Memory B cell (primary cell): Measurements from ENCODE around the gene GNG3.

ENCODE experiments used
- ATAC-seq: fragments of 150-1000 bp; cut with Tn5 transposase; 2 replicates; pipeline ENCODE4 v1.10.0; 2021; ENCODE audit warnings: low read depth, mild to moderate bottlenecking, moderate library complexity
- DNase-seq, 2 donors: peaks; one replicate each; pipeline ENCODE4 v3.0.0; 2022; ENCODE audit warnings: low spot score in 2 of 2
- H3K27ac Mint-ChIP-seq: one replicate; pipeline ENCODE4 v1.8.0; 2022; ENCODE audit warnings: mild to moderate bottlenecking, moderate library complexity, mixed read lengths
- H3K27me3 Mint-ChIP-seq: one replicate; pipeline ENCODE4 v1.8.0; 2022; ENCODE audit warnings: mixed read lengths
- H3K36me3 Mint-ChIP-seq: one replicate; pipeline ENCODE4 v1.8.0; 2022; ENCODE audit warnings: mild to moderate bottlenecking, mixed read lengths
- H3K4me1 Mint-ChIP-seq: one replicate; pipeline ENCODE4 v1.8.0; 2022; ENCODE audit warnings: mixed read lengths
- H3K4me3 Mint-ChIP-seq: one replicate; pipeline ENCODE4 v1.8.0; 2022; ENCODE audit warnings: mild to moderate bottlenecking, moderate library complexity, mixed read lengths
- H3K9me3 Mint-ChIP-seq: one replicate; pipeline ENCODE4 v1.8.0; 2022; ENCODE audit warnings: mixed read lengths

Gene GNG3

DNA sequence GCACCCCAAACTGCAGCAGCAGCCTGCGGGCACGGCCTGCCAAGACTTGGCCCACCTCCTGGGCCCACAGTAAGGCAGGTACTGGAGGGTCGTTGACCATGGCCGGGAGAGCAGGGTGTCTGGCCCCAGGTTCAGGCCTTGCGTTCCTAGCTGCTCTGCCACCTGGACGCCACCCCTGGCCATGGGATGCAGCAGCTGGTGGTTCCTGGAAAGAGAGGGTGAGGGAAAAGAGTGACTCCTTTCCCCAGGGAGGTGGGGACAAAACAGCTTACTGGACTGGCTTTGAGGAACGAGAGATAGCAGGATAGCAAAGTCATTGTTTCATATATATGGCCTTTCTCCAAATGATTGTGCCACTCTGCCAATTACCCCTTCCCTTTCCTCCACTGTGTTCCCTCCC lies 2.1 kb upstream of the GNG3 start:
- DNase-seq (no peak), ATAC-seq (no peak)
- Mint-ChIP-seq H3K36me3 (no peaks in the 10 kb centered on the region), H3K4me1 (peaks cover 31% of the 10 kb centered on the region), H3K9me3 (no peaks in the 10 kb centered on the region), H3K4me3 (peak overlapping the region; percentile 96), H3K27me3 (no peaks in the 10 kb centered on the region), H3K27ac (peak overlapping the region; percentile 95)

DNA sequence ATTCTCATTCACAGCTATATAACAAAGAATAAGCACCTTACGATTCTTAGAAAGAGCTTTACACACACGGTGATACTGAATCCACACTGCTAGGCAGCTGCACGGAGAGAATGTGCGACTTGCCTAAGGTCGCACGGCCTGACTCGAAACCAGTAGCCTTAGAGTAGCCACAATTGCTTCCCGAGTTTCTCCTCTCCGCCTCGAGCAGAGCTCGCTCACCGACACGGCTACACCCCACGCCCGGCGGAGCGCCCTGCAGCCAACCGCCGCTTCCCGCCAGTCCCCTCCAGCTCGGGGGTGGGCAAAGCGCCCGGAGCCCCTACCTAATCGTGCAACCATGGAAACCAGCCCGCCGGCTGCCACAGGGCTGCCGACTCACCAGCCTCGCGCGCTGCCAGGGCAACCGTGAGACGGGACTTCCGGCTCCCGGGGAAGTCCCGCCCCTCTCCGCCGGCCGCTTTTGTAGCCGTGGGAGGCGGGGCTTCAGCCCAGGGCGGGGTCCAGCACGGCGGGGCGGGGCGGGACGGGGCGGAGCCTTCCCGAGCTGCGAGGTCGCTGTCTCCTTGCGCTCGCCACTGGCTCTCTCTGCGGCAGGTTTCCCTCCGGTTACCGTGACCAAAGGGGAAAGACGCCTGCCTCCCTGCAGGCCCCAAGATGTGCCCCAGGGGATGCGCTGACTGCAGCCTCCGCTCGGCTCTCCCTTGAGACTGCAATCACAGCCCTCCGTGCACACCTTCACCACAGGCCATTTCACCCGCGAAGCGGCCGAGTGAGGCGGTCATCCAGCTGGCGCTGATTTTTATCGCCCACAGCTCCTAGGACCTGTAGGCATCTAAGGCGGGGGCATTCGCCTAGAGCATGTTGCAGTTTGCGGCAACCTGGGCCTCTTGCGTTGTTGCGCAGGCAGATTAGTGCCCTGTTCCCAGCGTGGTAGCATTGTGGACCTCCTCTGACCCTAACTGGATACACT lies 1.3 kb upstream of the GNG3 start:
- Mint-ChIP-seq H3K9me3 (no peaks in the 10 kb centered on the region), H3K36me3 (no peaks in the 10 kb centered on the region), H3K4me1 (peaks cover 31% of the 10 kb centered on the region), H3K27me3 (no peaks in the 10 kb centered on the region), H3K27ac (peak overlapping the region; percentile 95), H3K4me3 (peak overlapping the region; percentile 96)
- DNase-seq (peak; percentile 89 to 91), ATAC-seq (peak; percentile 70)

DNA sequence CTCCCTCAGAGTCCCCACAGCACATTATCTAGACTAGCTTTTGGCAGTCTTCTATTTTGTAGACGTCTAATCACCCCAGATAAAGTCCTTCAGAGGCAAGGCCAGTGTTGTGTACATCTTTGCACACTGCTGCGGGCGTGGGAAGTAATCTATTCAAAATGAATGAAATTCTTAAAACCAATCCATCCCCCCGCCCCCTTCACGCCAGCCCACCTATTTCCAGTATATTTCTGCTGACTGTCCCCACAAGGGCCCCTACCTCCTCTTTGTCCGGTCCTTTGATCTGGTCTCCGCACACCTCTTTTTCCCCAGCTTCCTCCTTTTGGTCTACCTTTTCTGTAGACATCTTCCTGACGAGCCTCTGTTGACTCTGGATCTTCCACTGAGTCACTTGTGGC lies 627 bp upstream of the GNG3 start:
- H3K27me3 Mint-ChIP-seq: no peaks in the 10 kb centered on the region
- H3K4me3 Mint-ChIP-seq: peak overlapping the region; percentile 96
- peaks cover 31% of the 10 kb centered on the region for H3K4me1 Mint-ChIP-seq
- peak overlapping the region; percentile 95 for H3K27ac Mint-ChIP-seq
- ATAC-seq: no peak
- no peaks in the 10 kb centered on the region for H3K9me3 Mint-ChIP-seq
- DNase-seq: no peak
- no peaks in the 10 kb centered on the region for H3K36me3 Mint-ChIP-seq

DNA sequence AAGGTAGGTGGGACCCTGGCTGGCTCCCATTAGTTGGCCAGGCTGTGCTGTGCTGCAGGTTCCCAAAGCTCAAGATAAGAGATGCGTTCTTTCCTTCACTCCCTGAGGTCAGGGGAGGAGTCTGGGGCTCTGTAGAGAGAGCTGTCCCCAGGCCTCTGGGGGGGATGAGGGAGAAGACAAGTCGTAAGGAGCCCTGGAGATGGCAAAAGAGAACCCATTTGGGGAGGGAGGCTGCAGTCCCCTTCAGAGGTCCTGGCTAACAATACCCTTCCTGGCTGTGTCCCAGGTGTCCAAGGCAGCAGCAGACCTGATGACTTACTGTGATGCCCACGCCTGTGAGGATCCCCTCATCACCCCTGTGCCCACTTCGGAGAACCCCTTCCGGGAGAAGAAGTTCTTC lies 916 bp downstream of the GNG3 start:
- DNase-seq: peak in 1 of 2 donors; percentile 22
- Mint-ChIP-seq H3K36me3 (peaks cover 5% of the 10 kb centered on the region), H3K9me3 (no peaks in the 10 kb centered on the region), H3K4me1 (peaks cover 36% of the 10 kb centered on the region), H3K4me3 (peak overlapping the region; percentile 89), H3K27me3 (no peaks in the 10 kb centered on the region), H3K27ac (peak overlapping the region; percentile 93)
- no peak for ATAC-seq

DNA sequence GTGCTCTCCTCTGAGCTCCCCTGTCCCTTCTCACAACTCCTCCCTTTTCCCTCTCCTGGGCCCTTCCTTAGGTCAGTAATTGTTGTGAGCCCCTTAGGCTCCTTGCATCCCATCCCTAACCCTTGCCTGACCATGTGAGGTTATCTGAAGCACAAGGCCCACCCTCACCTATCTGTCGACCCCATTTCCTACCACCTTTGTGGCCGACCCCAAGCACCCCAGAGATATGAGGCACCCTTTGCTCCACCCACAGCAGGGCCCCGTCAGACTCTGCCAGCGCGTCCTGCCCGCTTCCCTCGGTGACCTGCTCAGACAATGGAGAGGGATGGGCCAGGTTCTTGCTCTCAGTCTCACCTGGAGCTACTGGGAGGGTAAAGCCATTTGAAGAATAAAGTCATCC lies 1.3 kb downstream of the GNG3 start:
- H3K27me3 Mint-ChIP-seq: no peaks in the 10 kb centered on the region
- H3K4me3 Mint-ChIP-seq: peak overlapping the region; percentile 89
- ATAC-seq (no peak), DNase-seq (no peak)
- H3K36me3 Mint-ChIP-seq: peaks cover 7% of the 10 kb centered on the region
- H3K4me1 Mint-ChIP-seq: peaks cover 37% of the 10 kb centered on the region
- peak overlapping the region; percentile 93 for H3K27ac Mint-ChIP-seq
- no peaks in the 10 kb centered on the region for H3K9me3 Mint-ChIP-seq

DNA sequence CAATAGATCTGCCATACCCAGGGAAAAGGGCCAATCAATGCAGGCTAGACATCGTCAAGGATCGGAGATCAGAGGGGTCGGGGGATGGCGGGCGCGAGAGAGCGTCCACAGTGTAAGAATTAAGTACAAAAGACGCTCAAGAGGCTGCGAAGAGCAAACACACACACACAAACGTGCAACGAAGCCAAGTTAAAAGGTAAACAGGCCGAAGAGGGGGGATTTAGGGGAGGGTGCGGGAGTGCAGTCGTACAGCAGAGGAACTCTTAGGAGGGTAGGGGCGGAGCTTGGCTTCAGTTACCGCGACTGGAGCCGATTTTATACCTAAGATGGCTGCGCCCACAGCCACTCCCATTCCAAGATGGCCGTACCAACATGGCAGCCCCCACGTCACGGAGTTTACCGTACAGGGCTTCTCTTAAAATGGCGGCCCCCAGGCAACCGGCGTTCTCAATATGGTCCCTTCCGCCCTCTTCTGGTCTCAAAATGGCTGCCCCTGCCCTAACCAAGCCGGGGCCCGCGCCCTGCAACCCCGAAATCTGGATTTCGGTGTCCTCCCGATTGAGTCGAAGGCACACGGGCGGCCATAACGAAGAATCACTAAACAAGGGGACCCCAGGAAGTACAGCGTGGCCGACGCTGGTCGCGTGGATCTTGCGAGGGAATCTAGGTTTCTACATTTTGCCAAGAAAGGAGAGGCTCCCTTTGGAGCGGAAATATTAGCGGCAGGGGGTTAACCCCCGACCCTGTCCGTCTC lies 1.9 kb downstream of the GNG3 start:
- Mint-ChIP-seq H3K9me3 (no peaks in the 10 kb centered on the region), H3K27ac (peak overlapping the region; percentile 93), H3K4me3 (peak overlapping the region; percentile 89), H3K36me3 (peaks cover 10% of the 10 kb centered on the region), H3K4me1 (peaks cover 40% of the 10 kb centered on the region), H3K27me3 (no peaks in the 10 kb centered on the region)
- DNase-seq (peak; percentile 88 to 96), ATAC-seq (peak; percentile 79)

DNA sequence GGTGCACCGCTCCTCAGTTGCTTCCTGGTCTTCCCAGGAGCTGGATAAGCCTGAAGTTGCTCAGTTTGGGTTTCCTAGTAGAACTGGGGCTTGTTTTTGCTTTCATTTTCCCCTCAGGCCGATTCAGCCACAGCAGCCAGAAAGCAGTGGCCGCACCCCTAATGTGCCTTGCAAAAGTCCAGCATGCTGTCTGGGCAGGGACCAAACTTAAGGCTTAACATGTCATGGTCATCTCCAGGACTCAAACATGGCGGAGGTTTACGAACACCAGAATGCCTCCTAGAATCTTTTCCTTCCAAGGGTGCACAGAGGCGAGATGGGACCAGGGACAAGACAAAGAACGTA lies 2.5 kb downstream of the GNG3 start:
- peaks cover 10% of the 10 kb centered on the region for H3K36me3 Mint-ChIP-seq
- H3K4me1 Mint-ChIP-seq: peaks cover 40% of the 10 kb centered on the region
- ATAC-seq: no peak
- peak overlapping the region; percentile 93 for H3K27ac Mint-ChIP-seq
- H3K9me3 Mint-ChIP-seq: no peaks in the 10 kb centered on the region
- peak overlapping the region; percentile 89 for H3K4me3 Mint-ChIP-seq
- no peak for DNase-seq
- H3K27me3 Mint-ChIP-seq: no peaks in the 10 kb centered on the region

DNA sequence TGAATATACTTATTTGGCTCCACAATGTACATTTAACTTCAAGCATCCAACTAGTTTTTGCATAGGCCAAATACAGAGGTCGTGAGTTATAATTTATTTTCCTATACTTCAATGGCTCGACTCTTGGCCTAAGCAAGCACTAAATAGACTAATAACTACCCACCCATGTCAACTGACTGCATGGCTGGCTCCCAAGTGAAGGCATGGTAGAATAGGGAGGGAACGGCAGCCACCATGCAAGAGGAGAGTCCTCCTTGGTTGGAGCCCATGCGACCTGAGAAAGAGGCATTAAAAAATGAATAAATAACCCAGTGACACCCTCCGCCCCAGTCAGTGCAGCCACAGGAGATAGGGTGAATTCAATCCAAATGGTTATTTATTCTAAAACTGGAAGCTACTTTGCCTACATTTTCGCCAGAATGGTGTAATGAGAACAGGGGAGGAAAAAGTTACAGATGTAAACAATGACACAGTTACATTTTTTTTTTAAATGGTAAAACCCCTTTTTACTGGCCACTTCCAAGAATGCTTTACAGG lies 4.9 kb downstream of the GNG3 start:
- DNase-seq (no peak), ATAC-seq (no peak)
- Mint-ChIP-seq H3K4me1 (peaks cover 26% of the 10 kb centered on the region), H3K4me3 (no peak overlapping the region), H3K36me3 (peaks cover 23% of the 10 kb centered on the region), H3K9me3 (no peaks in the 10 kb centered on the region), H3K27me3 (no peaks in the 10 kb centered on the region), H3K27ac (peak overlapping the region; percentile 73)

DNA sequence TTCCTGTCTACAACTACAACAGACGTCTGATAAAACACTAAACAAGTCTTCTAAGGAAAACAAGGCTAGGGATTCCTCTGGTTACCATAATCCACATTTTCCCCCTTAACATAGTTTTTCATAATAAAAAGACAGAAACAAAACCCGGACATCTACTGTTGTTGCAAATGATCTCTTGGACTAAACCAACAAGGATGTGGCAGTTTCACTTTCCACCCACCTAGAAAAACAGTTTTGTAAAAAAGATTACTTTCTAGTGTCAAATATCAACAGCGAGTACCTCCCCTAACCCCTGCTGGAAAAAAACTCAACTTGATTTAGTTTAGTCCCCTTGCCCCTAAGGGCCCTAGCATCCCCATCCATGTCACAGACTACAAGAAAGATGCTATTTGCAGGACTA lies 5.4 kb downstream of the GNG3 start:
- Mint-ChIP-seq H3K4me1 (peaks cover 21% of the 10 kb centered on the region), H3K27me3 (no peaks in the 10 kb centered on the region), H3K9me3 (no peaks in the 10 kb centered on the region), H3K36me3 (peaks cover 24% of the 10 kb centered on the region), H3K27ac (peak overlapping the region; percentile 73), H3K4me3 (no peak overlapping the region)
- no peak for DNase-seq
- ATAC-seq: no peak

DNA sequence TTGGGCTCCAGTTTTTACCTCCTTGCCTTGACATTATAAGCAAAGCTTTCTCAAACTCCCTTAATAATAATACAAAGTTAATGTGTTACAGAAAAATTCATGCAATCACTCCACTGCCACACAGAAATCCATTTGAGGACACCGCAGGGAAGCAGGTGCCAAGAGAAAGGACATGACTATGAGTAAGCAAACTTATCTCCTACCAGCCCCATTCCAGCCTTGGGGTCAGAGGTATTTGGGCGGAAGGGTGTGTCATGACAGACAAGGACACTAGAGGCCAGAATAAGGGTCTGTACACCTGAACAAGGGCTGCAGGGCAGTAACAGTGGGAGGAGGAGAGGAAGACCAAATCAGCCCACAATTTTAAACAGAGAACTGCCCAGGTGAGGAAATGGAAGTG lies 5.9 kb downstream of the GNG3 start:
- Mint-ChIP-seq H3K4me3 (no peak overlapping the region), H3K27me3 (no peaks in the 10 kb centered on the region), H3K9me3 (no peaks in the 10 kb centered on the region), H3K36me3 (peaks cover 28% of the 10 kb centered on the region), H3K27ac (peak overlapping the region; percentile 73), H3K4me1 (peaks cover 20% of the 10 kb centered on the region)
- DNase-seq (no peak), ATAC-seq (no peak)

DNA sequence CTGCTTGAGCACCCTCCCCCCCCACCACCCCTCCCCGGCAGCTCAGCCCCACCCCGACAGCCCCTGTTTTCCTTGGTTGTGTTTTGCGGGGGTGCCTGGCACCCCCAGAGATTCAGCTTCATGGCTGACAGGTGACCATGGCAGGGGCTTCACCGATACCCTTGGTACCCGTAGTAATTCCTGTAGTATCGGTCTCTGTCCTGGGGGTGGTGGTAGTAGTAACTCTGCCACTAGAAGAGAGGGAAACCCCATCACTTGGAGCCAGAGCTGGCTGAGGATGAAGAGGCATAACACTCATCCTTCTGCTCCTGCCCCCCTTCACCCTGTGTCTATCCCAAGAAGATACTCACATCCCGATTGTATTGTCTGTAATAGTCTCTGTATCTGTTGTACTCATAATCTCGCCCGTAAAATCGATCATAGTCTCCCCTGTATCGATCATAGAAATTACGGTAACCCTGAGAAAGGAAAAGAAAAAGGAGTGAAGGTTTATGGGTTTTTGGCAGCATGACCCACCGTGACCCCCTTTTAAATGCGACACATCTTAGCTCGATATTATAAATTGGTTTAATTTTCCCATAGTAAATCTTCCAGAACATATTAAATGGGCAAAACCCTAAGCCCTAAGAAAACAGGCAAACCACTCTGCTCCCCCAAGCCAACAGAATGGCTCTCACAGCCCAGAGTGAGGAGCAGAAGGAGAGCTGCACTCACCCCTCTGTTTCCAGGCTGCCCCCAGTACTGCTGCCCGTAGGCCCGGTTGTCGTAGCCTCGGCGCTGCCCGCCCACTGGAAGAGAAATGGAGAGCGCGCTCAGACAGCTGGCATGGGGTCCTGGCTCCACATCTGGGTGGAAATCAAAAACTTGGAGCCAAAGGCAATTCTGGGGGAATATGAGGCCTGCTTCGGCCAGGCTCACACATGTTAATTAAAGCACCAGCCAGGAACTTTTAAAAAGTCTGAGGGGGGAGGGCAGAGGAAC lies 8.0 kb downstream of the GNG3 start:
- H3K4me1 Mint-ChIP-seq: peaks cover 19% of the 10 kb centered on the region
- no peaks in the 10 kb centered on the region for H3K27me3 Mint-ChIP-seq
- peaks cover 35% of the 10 kb centered on the region for H3K36me3 Mint-ChIP-seq
- peak overlapping the region; percentile 60 for H3K27ac Mint-ChIP-seq
- no peaks in the 10 kb centered on the region for H3K9me3 Mint-ChIP-seq
- no peak overlapping the region for H3K4me3 Mint-ChIP-seq
- DNase-seq (no peak), ATAC-seq (no peak)

DNA sequence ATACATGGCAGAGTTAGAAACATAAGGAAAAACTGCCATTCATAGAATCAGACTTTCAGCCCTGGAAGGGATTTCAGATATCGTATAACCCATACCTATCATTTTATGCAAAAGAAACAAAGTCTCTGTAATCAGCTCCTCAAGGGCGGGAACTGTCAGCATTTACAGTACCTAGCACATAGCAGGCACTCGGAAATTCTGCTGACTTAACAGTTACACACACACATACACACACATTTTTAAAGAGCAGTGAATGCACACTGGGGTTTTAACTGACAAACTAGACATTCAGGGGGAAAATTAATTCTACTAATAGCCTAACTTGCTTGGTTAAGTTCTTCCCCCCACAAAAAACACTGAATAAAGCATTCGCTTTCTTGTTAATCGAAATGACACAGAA lies 8.7 kb downstream of the GNG3 start:
- Mint-ChIP-seq H3K4me1 (peaks cover 19% of the 10 kb centered on the region), H3K36me3 (peaks cover 39% of the 10 kb centered on the region), H3K27ac (no peak overlapping the region)

DNA sequence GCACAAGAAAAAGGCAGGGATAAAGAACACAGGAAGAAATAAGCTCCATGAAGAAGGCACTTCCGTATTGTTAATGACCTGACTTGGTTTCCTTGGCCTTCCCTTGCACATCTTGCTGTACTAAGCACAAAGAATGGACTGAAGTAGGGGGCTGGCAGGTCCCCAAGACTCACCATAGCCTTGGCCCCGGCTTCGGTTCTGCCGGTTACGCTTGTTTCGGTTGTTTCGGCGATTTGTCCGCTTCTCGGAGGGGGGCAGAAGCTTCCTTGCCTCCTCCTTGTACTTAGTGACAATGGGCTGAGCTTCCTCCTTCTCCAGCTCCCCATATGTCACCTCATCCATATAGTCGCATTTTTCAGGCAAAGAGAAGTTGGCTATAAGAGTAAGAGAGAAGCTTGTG lies 9.3 kb downstream of the GNG3 start:
- peaks cover 45% of the 10 kb centered on the region for H3K36me3 Mint-ChIP-seq

More for the DNA sequence above, 8.7 kb downstream of the GNG3 start:
- no peaks in the 10 kb centered on the region for H3K9me3 Mint-ChIP-seq
- no peaks in the 10 kb centered on the region for H3K27me3 Mint-ChIP-seq
- ATAC-seq (no peak), DNase-seq (no peak)
- H3K4me3 Mint-ChIP-seq: no peak overlapping the region

More for the DNA sequence above, 9.3 kb downstream of the GNG3 start:
- Mint-ChIP-seq H3K9me3 (no peaks in the 10 kb centered on the region), H3K27ac (peak overlapping the region; percentile 67), H3K27me3 (no peaks in the 10 kb centered on the region), H3K4me3 (no peak overlapping the region), H3K4me1 (peaks cover 19% of the 10 kb centered on the region)
- ATAC-seq (no peak), DNase-seq (no peak)
